Measurements from ENCODE around the gene ZWILCH. TPM values are rescaled to one million over a fixed set of nuclear protein-coding genes. Genes with fewer than 3 reads are reported as not detected.
A peak's percentile ranks its signal among the peaks of the same experiment; 100 is the strongest.
"Not testable (repeated sequence)": the region's sequence is repeated elsewhere in the genome, so short reads cannot be mapped to it uniquely, and the experiment has no call there.

The ZWILCH gene
- total RNA-seq, 1 donor from 2014 or later, result 89.5 TPM

- Histone ChIP-seq H3F3A (ENCODE audit: low read depth) (peaks cover 76% of the 10 kb centered on the region), H3K36me3 (peaks cover 18% of the 10 kb centered on the region), H3K4me1 (peaks cover 8% of the 10 kb centered on the region), H4K20me1 (ENCODE audit: low read depth) (peaks cover 46% of the 10 kb centered on the region), H3K9me3 (ENCODE audit: low read depth) (no peaks in the 10 kb centered on the region), H3K79me2 (ENCODE audit: low read depth) (peaks cover 45% of the 10 kb centered on the region), H3K4me3 (peak within 1 kb of the TSS; percentile 94), H2AFZ (replicated peaks) (peak within 1 kb of the TSS; percentile 54), H3K9ac (peak within 1 kb of the TSS; percentile 77), H3K27ac (peak within 1 kb of the TSS; percentile 83), H3K4me2 (peak within 1 kb of the TSS; percentile 96), H3K27me3 (no peaks in the 10 kb centered on the region)
- H3K27ac Mint-ChIP-seq, result peak within 1 kb of the TSS; percentile 94
- peak within 1 kb of the TSS; percentile 92 for H3K4me3 Mint-ChIP-seq
- DNase-seq (ENCODE audit: low spot score), result peak; percentile 99
- peak; percentile 99 for TF ChIP-seq CTCF (IDR thresholded peaks at IDR 0.05)
- TF ChIP-seq EZH2 (IDR thresholded peaks at IDR 0.05), result no peak
- H3K36me3 Mint-ChIP-seq, result peaks cover 24% of the 10 kb centered on the region
- H3K4me1 Mint-ChIP-seq, result peaks cover 18% of the 10 kb centered on the region
- no peaks in the 10 kb centered on the region for H3K9me3 Mint-ChIP-seq
- H3K27me3 Mint-ChIP-seq (ENCODE audit: insufficient read depth, low read depth), result no peaks in the 10 kb centered on the region
These were observed 7.3 kb upstream of the ZWILCH start, which contains the start of gene SNAPC5 for GRCh38 chr15:66497502-66498455. Gene SNAPC5 (minus strand): TSS chr15:66497762. CDS start chr15:66497731, 31 bp downstream.

- DNase-seq (ENCODE audit: low spot score), result peak; percentile 16
- no peaks in the 10 kb centered on the region for H3K27me3 ChIP-seq
- H3F3A ChIP-seq (ENCODE audit: low read depth), result peaks cover 84% of the 10 kb centered on the region
- no peak overlapping the region for H3K4me2 ChIP-seq
- H3K4me3 ChIP-seq, result no peak overlapping the region
- Mint-ChIP-seq H3K27me3 (ENCODE audit: insufficient read depth, low read depth) (no peaks in the 10 kb centered on the region), H3K4me3 (peak overlapping the region; percentile 92), H3K27ac (no peak overlapping the region), H3K4me1 (peaks cover 24% of the 10 kb centered on the region), H3K36me3 (peaks cover 24% of the 10 kb centered on the region), H3K9me3 (no peaks in the 10 kb centered on the region)
- peaks cover 18% of the 10 kb centered on the region for H3K36me3 ChIP-seq
- H3K4me1 ChIP-seq, result peaks cover 18% of the 10 kb centered on the region
- H3K9me3 ChIP-seq (ENCODE audit: low read depth), result no peaks in the 10 kb centered on the region
- H3K79me2 ChIP-seq (ENCODE audit: low read depth), result peaks cover 54% of the 10 kb centered on the region
- TF ChIP-seq CTCF (IDR thresholded peaks at IDR 0.05) (peak; percentile 49), EZH2 (IDR thresholded peaks at IDR 0.05) (no peak)
- H2AFZ ChIP-seq (replicated peaks), result no peak overlapping the region
- no peak overlapping the region for H3K9ac ChIP-seq
- H4K20me1 ChIP-seq (ENCODE audit: low read depth), result peaks cover 55% of the 10 kb centered on the region
- H3K27ac ChIP-seq, result no peak overlapping the region
These were observed 6.4 kb upstream of the ZWILCH start for GRCh38 chr15:66498501-66499386.

GRCh38 chr15:66500346-66500745 is 4.8 kb upstream of the ZWILCH start:
- not testable (repeated sequence) for H3K9me3 ChIP-seq (ENCODE audit: low read depth); H3K27me3 Mint-ChIP-seq (ENCODE audit: insufficient read depth, low read depth); H3K27ac ChIP-seq; H3K4me2 ChIP-seq; H3K27ac Mint-ChIP-seq; DNase-seq (ENCODE audit: low spot score); H3K9ac ChIP-seq; H3K4me3 ChIP-seq; H3K4me3 Mint-ChIP-seq; H2AFZ ChIP-seq (replicated peaks); H3K9me3 Mint-ChIP-seq; H3K27me3 ChIP-seq
- Mint-ChIP-seq H3K36me3 (peaks cover 30% of the 10 kb centered on the region), H3K4me1 (peaks cover 28% of the 10 kb centered on the region)
- H3F3A ChIP-seq (ENCODE audit: low read depth), result peaks cover 83% of the 10 kb centered on the region
- peaks cover 18% of the 10 kb centered on the region for H3K4me1 ChIP-seq
- peaks cover 64% of the 10 kb centered on the region for H4K20me1 ChIP-seq (ENCODE audit: low read depth)
- peaks cover 18% of the 10 kb centered on the region for H3K36me3 ChIP-seq
- H3K79me2 ChIP-seq (ENCODE audit: low read depth), result peaks cover 69% of the 10 kb centered on the region
